GM23338 (cell line): ENCODE results near the gene CDC25B. TPM values are rescaled to one million over a fixed set of nuclear protein-coding genes. Genes with fewer than 3 reads are reported as not detected.
A peak's percentile ranks its signal among the peaks of the same experiment; 100 is the strongest.

Source experiments
- ATAC-seq: fragments of 200-7000 bp; cut with Tn5 transposase; 3 replicates; pipeline ENCODE4 v1.9.1; 2020
- DNase-seq: peaks from one replicate; pipeline ENCODE4 v3.0.0-alpha.2; 2015; ENCODE audit warnings: low spot score
- H2AFZ ChIP-seq: fragments of 200-600 bp; sonication (generic); 2 replicates; pipeline ENCODE4 v1.8.0; 2016; ENCODE audit warnings: antibody characterized with exemption, mild to moderate bottlenecking, moderate library complexity
- H3F3A ChIP-seq: fragments of 200-600 bp; sonication (generic); replicated peaks from 2 replicates; pipeline ENCODE4 v1.8.0; 2017; ENCODE audit warnings: antibody characterized with exemption, mixed run types, low read depth
- H3K27ac ChIP-seq: fragments of 200-600 bp; sonication (generic); 2 replicates; pipeline ENCODE4 v1.6.1; 2016; ENCODE audit warnings: low read depth
- H3K27me3 ChIP-seq: fragments of 200-600 bp; sonication (generic); 2 replicates; pipeline ENCODE4 v1.8.0; 2016; ENCODE audit warnings: mild to moderate bottlenecking, mixed run types, moderate library complexity; ENCODE audit not compliant: insufficient read depth
- H3K36me3 ChIP-seq: fragments of 200-600 bp; sonication (generic); 2 replicates; pipeline ENCODE4 v1.8.0; 2016; ENCODE audit warnings: mild to moderate bottlenecking; ENCODE audit not compliant: insufficient read depth
- H3K4me1 ChIP-seq: fragments of 200-600 bp; sonication (generic); 2 replicates; pipeline ENCODE4 v1.8.0; 2016; ENCODE audit warnings: mild to moderate bottlenecking, moderate library complexity; ENCODE audit not compliant: insufficient read depth
- H3K4me2 ChIP-seq: fragments of 200-600 bp; sonication (generic); 2 replicates; pipeline ENCODE4 v1.7.1; 2017; ENCODE audit warnings: mixed run types
- H3K4me3 ChIP-seq: fragments of 200-600 bp; sonication (generic); 2 replicates; pipeline ENCODE4 v1.6.1; 2016; ENCODE audit warnings: mixed run types
- H3K79me2 ChIP-seq: fragments of 200-600 bp; sonication (generic); replicated peaks from 2 replicates; pipeline ENCODE4 v1.8.0; 2017; ENCODE audit warnings: mild to moderate bottlenecking; ENCODE audit not compliant: insufficient read depth
- H3K9me2 ChIP-seq: fragments of 200-600 bp; sonication (generic); 2 replicates; pipeline ENCODE4 v1.8.0; 2017; ENCODE audit not compliant: insufficient read depth
- H4K20me1 ChIP-seq: fragments of 200-600 bp; sonication (generic); replicated peaks from 2 replicates; pipeline ENCODE4 v1.8.0; 2017; ENCODE audit warnings: mild to moderate bottlenecking; ENCODE audit not compliant: insufficient read depth
- H3K27ac Mint-ChIP-seq: 2 replicates; pipeline ENCODE4 v1.8.0; 2020; ENCODE audit warnings: inconsistent platforms, mild to moderate bottlenecking, moderate library complexity, mixed read lengths
- H3K27me3 Mint-ChIP-seq: 3 replicates; pipeline ENCODE4 v1.8.0; 2022; ENCODE audit warnings: low read depth, mild to moderate bottlenecking, moderate library complexity, mixed read lengths, inconsistent platforms; ENCODE audit not compliant: insufficient read depth, poor library complexity
- H3K36me3 Mint-ChIP-seq: 3 replicates; pipeline ENCODE4 v1.8.0; 2021; ENCODE audit warnings: low read depth, mild to moderate bottlenecking, inconsistent platforms, moderate library complexity, mixed read lengths
- H3K4me1 Mint-ChIP-seq: 3 replicates; pipeline ENCODE4 v1.8.0; 2020; ENCODE audit warnings: mild to moderate bottlenecking, inconsistent platforms, mixed read lengths
- H3K4me3 Mint-ChIP-seq: 3 replicates; pipeline ENCODE4 v1.8.0; 2021; ENCODE audit warnings: moderate library complexity, mild to moderate bottlenecking, inconsistent platforms, mixed read lengths
- H3K9me3 Mint-ChIP-seq: 3 replicates; pipeline ENCODE4 v1.8.0; 2020; ENCODE audit warnings: moderate library complexity, mild to moderate bottlenecking, inconsistent platforms, mixed read lengths
- CREB1 ChIP-seq: fragments of 250-450 bp; sonication (Bioruptor Pico); IDR thresholded peaks from 2 replicates; pipeline ENCODE4 v1.5.0; 2020; ENCODE audit warnings: low read depth, mild to moderate bottlenecking, moderate library complexity
- ETS1 ChIP-seq: IDR thresholded peaks from 2 replicates; pipeline ENCODE4 v1.6.1; 2016; ENCODE audit warnings: antibody characterized with exemption
- EZH2 ChIP-seq: fragments of 200-600 bp; sonication (generic); IDR thresholded peaks from one replicate; pipeline ENCODE4 v1.8.0; 2017; ENCODE audit warnings: antibody characterized with exemption, mild to moderate bottlenecking, low read depth; ENCODE audit not compliant: unreplicated experiment
- STAT1 ChIP-seq: IDR thresholded peaks from one replicate; pipeline ENCODE4 v1.6.1; 2016; ENCODE audit warnings: antibody characterized with exemption; ENCODE audit not compliant: unreplicated experiment
- ZNF114 ChIP-seq: fragments of 250-450 bp; sonication (Bioruptor Pico); IDR thresholded peaks from 2 replicates; pipeline ENCODE4 v1.5.0; 2020; ENCODE audit warnings: mild to moderate bottlenecking, moderate library complexity
- ZNF331 ChIP-seq: fragments of 250-450 bp; sonication (Bioruptor Pico); IDR thresholded peaks from 2 replicates; pipeline ENCODE4 v1.5.0; 2020; ENCODE audit warnings: low read depth, mild to moderate bottlenecking, moderate library complexity
- polyA plus RNA-seq: library from polyadenylated mRNA; unstranded; fragments of >200 nt; fragmentation: Nextera tagmentation; extraction: Ambion mirVana; gene quantifications from 2 replicates; pipeline ENCODE4 v1.2.1, GENCODE V29; 2016
- total RNA-seq: library from RNA; depleted of rRNA; stranded (reverse); fragments of >200 nt; shearing (Covaris generic); gene quantifications from 2 replicates; pipeline ENCODE4 v1.2.3, GENCODE V29; 2014
- TF ChIP-seq, protein P1 (sequence below): fragments of 250-450 bp; sonication (Bioruptor Pico); IDR thresholded peaks from 2 replicates; pipeline ENCODE4 v1.5.0; 2020; ENCODE audit warnings: mild to moderate bottlenecking, moderate library complexity

Gene CDC25B
- total and polyA plus RNA-seq, 2 experiments from 2014 or later: 10.5 to 33.0 TPM

GRCh38 chr20:3766422-3767109, 29.5 kb upstream of the CDC25B start (continued):
- TF ChIP-seq ZNF114 (CRISPR knock-in tag): no peak
- TF ChIP-seq STAT1: no peak
- no peak for TF ChIP-seq EZH2
- TF ChIP-seq ZNF331 (CRISPR knock-in tag): no peak
- no peak for TF ChIP-seq CREB1
- TF ChIP-seq, protein P1, sequence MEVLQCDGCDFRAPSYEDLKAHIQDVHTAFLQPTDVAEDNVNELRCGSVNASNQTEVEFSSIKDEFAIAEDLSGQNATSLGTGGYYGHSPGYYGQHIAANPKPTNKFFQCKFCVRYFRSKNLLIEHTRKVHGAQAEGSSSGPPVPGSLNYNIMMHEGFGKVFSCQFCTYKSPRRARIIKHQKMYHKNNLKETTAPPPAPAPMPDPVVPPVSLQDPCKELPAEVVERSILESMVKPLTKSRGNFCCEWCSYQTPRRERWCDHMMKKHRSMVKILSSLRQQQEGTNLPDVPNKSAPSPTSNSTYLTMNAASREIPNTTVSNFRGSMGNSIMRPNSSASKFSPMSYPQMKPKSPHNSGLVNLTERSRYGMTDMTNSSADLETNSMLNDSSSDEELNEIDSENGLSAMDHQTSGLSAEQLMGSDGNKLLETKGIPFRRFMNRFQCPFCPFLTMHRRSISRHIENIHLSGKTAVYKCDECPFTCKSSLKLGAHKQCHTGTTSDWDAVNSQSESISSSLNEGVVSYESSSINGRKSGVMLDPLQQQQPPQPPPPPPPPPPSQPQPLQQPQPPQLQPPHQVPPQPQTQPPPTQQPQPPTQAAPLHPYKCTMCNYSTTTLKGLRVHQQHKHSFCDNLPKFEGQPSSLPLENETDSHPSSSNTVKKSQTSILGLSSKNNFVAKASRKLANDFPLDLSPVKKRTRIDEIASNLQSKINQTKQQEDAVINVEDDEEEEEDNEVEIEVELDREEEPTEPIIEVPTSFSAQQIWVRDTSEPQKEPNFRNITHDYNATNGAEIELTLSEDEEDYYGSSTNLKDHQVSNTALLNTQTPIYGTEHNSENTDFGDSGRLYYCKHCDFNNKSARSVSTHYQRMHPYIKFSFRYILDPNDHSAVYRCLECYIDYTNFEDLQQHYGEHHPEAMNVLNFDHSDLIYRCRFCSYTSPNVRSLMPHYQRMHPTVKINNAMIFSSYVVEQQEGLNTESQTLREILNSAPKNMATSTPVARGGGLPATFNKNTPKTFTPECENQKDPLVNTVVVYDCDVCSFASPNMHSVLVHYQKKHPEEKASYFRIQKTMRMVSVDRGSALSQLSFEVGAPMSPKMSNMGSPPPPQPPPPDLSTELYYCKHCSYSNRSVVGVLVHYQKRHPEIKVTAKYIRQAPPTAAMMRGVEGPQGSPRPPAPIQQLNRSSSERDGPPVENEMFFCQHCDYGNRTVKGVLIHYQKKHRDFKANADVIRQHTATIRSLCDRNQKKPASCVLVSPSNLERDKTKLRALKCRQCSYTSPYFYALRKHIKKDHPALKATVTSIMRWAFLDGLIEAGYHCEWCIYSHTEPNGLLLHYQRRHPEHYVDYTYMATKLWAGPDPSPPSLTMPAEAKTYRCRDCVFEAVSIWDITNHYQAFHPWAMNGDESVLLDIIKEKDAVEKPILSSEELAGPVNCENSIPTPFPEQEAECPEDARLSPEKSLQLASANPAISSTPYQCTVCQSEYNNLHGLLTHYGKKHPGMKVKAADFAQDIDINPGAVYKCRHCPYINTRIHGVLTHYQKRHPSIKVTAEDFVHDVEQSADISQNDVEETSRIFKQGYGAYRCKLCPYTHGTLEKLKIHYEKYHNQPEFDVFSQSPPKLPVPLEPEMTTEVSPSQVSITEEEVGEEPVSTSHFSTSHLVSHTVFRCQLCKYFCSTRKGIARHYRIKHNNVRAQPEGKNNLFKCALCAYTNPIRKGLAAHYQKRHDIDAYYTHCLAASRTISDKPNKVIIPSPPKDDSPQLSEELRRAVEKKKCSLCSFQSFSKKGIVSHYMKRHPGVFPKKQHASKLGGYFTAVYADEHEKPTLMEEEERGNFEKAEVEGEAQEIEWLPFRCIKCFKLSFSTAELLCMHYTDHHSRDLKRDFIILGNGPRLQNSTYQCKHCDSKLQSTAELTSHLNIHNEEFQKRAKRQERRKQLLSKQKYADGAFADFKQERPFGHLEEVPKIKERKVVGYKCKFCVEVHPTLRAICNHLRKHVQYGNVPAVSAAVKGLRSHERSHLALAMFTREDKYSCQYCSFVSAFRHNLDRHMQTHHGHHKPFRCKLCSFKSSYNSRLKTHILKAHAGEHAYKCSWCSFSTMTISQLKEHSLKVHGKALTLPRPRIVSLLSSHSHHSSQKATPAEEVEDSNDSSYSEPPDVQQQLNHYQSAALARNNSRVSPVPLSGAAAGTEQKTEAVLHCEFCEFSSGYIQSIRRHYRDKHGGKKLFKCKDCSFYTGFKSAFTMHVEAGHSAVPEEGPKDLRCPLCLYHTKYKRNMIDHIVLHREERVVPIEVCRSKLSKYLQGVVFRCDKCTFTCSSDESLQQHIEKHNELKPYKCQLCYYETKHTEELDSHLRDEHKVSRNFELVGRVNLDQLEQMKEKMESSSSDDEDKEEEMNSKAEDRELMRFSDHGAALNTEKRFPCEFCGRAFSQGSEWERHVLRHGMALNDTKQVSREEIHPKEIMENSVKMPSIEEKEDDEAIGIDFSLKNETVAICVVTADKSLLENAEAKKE (CRISPR knock-in tag): no peak

DNA sequence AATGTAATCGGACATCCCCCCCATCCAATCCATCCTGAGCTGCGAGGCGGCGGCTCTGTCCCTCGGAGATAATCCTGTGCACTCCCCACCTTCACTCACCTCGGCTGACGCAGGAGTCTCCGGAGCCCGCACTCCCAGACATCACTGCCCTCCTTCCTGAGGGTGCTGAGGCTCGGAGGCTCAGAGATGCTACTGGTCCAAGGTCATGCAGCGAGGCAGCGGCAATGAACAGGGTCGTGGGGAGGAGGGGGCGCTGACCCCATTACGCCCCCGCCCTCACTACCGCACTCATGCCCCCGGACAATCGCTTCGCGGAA, 29.0 kb upstream of the CDC25B start:
- DNase-seq (peak; percentile 43), ATAC-seq (peak; percentile 7)
- H3K36me3 Mint-ChIP-seq: peaks cover under 1% of the 10 kb centered on the region; the same call in 1 of the 3 replicates
- H3K4me3 ChIP-seq: peak overlapping the region; percentile 95
- peaks cover 6% of the 10 kb centered on the region; the same call in 1 of the 2 replicates for H4K20me1 ChIP-seq
- H3K27ac Mint-ChIP-seq: no peak overlapping the region
- H3F3A ChIP-seq: 0 out of 2 replicates have a peak, but pooled peaks cover 4% of the 10 kb centered on the region
- H3K36me3 ChIP-seq: no peaks in the 10 kb centered on the region; the same call in 1 of the 2 replicates
- H3K4me1 Mint-ChIP-seq: peaks cover 16% of the 10 kb centered on the region
- H3K4me3 Mint-ChIP-seq: peak overlapping the region; percentile 92
- TF ChIP-seq STAT1 (no peak), ETS1 (no peak)
- H3K27me3 Mint-ChIP-seq: peaks cover 12% of the 10 kb centered on the region
- peaks cover 18% of the 10 kb centered on the region; the same call in 1 of the 2 replicates for H3K79me2 ChIP-seq
- peaks cover 13% of the 10 kb centered on the region for H3K4me1 ChIP-seq
- H3K27ac ChIP-seq: no peak overlapping the region
- H2AFZ ChIP-seq: peak overlapping the region; percentile 74
- no peaks in the 10 kb centered on the region for H3K27me3 ChIP-seq
- peak overlapping the region; percentile 95 for H3K4me2 ChIP-seq
- no peaks in the 10 kb centered on the region for H3K9me2 ChIP-seq
- no peaks in the 10 kb centered on the region for H3K9me3 Mint-ChIP-seq
